CD4-positive, CD25-positive, alpha-beta regulatory T cell (primary cell): ENCODE results near the gene SGMS1. TPM values are rescaled to one million over a fixed set of nuclear protein-coding genes. Genes with fewer than 3 reads are reported as not detected.
"Not testable (repeated sequence)": the region's sequence is repeated elsewhere in the genome, so short reads cannot be mapped to it uniquely, and the experiment has no call there.

ENCODE experiments used
- ATAC-seq, 2 donors: fragments of 150-1000 bp; cut with Tn5 transposase; one replicate each; pipeline ENCODE4 v1.10.0; 2021; ENCODE audit warnings: low read depth in 2 of 2, moderate number of reproducible peaks in 2 of 2, moderate library complexity in 1 of 2
- DNase-seq, 3 donors: peaks; one replicate each; pipeline versions ENCODE4 v3.0.0 to v3.0.0-alpha.2; 2012 to 2022; ENCODE audit warnings: mixed read lengths in 1 of 3
- H3K27ac ChIP-seq: one replicate; pipeline ENCODE4 v1.7.0; 2013; ENCODE audit warnings: mild to moderate bottlenecking, low read length; ENCODE audit not compliant: insufficient read depth, poor library complexity, severe bottlenecking
- H3K27me3 ChIP-seq: one replicate; pipeline ENCODE4 v1.7.0; 2013; ENCODE audit warnings: low read length; ENCODE audit not compliant: control insufficient read depth, insufficient read depth
- H3K36me3 ChIP-seq: one replicate; pipeline ENCODE4 v1.7.0; 2013; ENCODE audit warnings: mild to moderate bottlenecking, low read length, moderate library complexity; ENCODE audit not compliant: control insufficient read depth, insufficient read depth
- H3K4me1 ChIP-seq: 2 replicates; pipeline ENCODE4 v1.7.0; 2013; ENCODE audit warnings: mild to moderate bottlenecking, low read length; ENCODE audit not compliant: insufficient read depth, control insufficient read depth, poor library complexity, severe bottlenecking
- H3K4me3 ChIP-seq: one replicate; pipeline ENCODE4 v1.7.0; 2013; ENCODE audit warnings: low read depth, mild to moderate bottlenecking, low read length, moderate library complexity
- H3K9me3 ChIP-seq, 2 experiments: 1 replicate in 1 of 2; 2 replicates in 1 of 2; pipeline ENCODE4 v1.7.0; 2013; ENCODE audit warnings: low read length in 2 of 2, mild to moderate bottlenecking in 1 of 2, moderate library complexity in 1 of 2; ENCODE audit not compliant: control insufficient read depth in 2 of 2
- H3K27ac Mint-ChIP-seq, 3 donors: one replicate each; pipeline ENCODE4 v1.8.0; 2020 to 2022; ENCODE audit warnings: mild to moderate bottlenecking in 3 of 3, mixed read lengths in 3 of 3, moderate library complexity in 2 of 3
- H3K27me3 Mint-ChIP-seq: one replicate; pipeline ENCODE4 v1.8.0; 2022; ENCODE audit warnings: mild to moderate bottlenecking, mixed read lengths
- H3K36me3 Mint-ChIP-seq: one replicate; pipeline ENCODE4 v1.8.0; 2020; ENCODE audit warnings: mixed read lengths
- H3K4me1 Mint-ChIP-seq, 4 donors: one replicate each; pipeline ENCODE4 v1.8.0; 2020 to 2022; ENCODE audit warnings: mixed read lengths in 4 of 4, mild to moderate bottlenecking in 1 of 4
- H3K4me3 Mint-ChIP-seq, 4 donors: one replicate each; pipeline ENCODE4 v1.8.0; 2020 to 2022; ENCODE audit warnings: mild to moderate bottlenecking in 4 of 4, mixed read lengths in 4 of 4, moderate library complexity in 3 of 4
- H3K9me3 Mint-ChIP-seq, 7 donors: one replicate each; pipeline ENCODE4 v1.8.0; 2020 to 2022; ENCODE audit warnings: mixed read lengths in 7 of 7, mild to moderate bottlenecking in 3 of 7, moderate library complexity in 2 of 7
- polyA plus RNA-seq, 4 donors: library from polyadenylated mRNA; unstranded; fragments of 300-500 nt; fragmentation: Illumina TruSeq; gene quantifications; one replicate each; pipeline ENCODE4 v1.2.3, GENCODE V29; 2021
- total RNA-seq: library from RNA; stranded (reverse); gene quantifications from one replicate; pipeline ENCODE4 v1.2.3, GENCODE V29; 2022

Gene SGMS1
- total and polyA plus RNA-seq, 5 donors from 2014 or later: 25.7 to 241 (median 33.0) TPM

DNA sequence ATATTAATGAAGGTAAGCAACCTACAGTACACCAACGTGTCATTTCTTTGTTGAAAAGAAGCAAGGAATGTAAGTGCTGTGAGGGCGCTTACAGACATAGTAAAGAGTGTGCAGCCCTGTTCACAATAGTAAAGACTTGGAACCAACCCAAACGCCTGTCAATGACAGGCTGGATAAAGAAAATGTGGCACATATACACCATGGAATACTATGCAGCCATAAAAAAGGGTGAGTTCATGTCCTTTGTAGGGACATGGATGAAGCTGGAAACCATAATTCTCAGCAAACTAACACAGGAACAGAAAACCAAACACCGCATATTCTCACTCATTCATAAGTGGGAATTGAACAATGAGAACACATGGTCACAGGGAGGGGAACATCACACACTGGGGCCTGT is 55.0 kb downstream of the SGMS1 start:
- Mint-ChIP-seq H3K4me1 (peaks cover 28 to 57% (median 41%) of the 10 kb centered on the region in 4 donors), H3K27ac (peak overlapping the region in 1 of 3 donors; percentile 26)
- ATAC-seq, H3K9me3 ChIP-seq, H3K27me3 ChIP-seq, H3K4me3 ChIP-seq, H3K36me3 Mint-ChIP-seq, H3K36me3 ChIP-seq, H3K9me3 Mint-ChIP-seq, DNase-seq, H3K27me3 Mint-ChIP-seq, H3K27ac ChIP-seq, H3K4me3 Mint-ChIP-seq: not testable (repeated sequence)
- peaks cover 16% of the 10 kb centered on the region for H3K4me1 ChIP-seq

- H3K4me3 Mint-ChIP-seq: no peak overlapping the region
- DNase-seq (no peak), ATAC-seq (no peak)
- Histone ChIP-seq H3K4me1 (peaks cover 10% of the 10 kb centered on the region), H3K36me3 (no peaks in the 10 kb centered on the region), H3K27me3 (no peaks in the 10 kb centered on the region), H3K4me3 (no peak overlapping the region), H3K27ac (no peak overlapping the region), H3K9me3 (no peaks in the 10 kb centered on the region)
- peaks cover 12% of the 10 kb centered on the region for H3K36me3 Mint-ChIP-seq
- H3K4me1 Mint-ChIP-seq: peaks cover 16 to 50% (median 28%) of the 10 kb centered on the region in 4 donors
- no peaks in the 10 kb centered on the region for H3K9me3 Mint-ChIP-seq
- H3K27me3 Mint-ChIP-seq: no peaks in the 10 kb centered on the region
- no peak overlapping the region for H3K27ac Mint-ChIP-seq
These were observed 56.4 kb downstream of the SGMS1 start for GRCh38 chr10:50567384-50567783.

DNA sequence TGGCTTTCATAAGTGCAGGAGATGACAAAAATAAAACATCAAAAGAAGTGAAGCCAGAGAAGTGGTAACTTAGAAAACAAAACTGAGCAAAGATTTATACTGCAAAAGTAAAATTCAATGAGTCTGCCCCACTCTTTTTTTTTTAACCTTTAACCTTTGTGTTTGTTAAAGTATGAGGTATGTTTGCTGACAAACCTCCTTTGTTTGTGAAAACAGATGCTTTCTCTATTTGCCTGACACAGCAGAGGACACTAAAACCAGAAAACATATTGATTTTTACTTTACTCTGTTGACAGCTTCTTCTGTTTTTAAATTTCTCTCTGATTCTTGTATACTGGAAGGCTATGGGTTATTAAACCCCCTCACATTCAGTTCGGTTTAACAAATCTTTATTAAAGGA is 57.6 kb downstream of the SGMS1 start:
- no peaks in the 10 kb centered on the region for H3K27me3 ChIP-seq
- ATAC-seq (no peak), DNase-seq (no peak)
- peak overlapping the region in 1 of 3 donors; percentile 12 for H3K27ac Mint-ChIP-seq
- peaks cover 12% of the 10 kb centered on the region for H3K36me3 Mint-ChIP-seq
- H3K36me3 ChIP-seq: no peaks in the 10 kb centered on the region
- no peak overlapping the region for H3K4me3 ChIP-seq
- peaks cover 8% of the 10 kb centered on the region for H3K4me1 ChIP-seq
- peak overlapping the region in 1 of 4 donors; percentile 16 for H3K4me3 Mint-ChIP-seq
- H3K27me3 Mint-ChIP-seq: no peaks in the 10 kb centered on the region
- H3K27ac ChIP-seq: no peak overlapping the region
- H3K9me3 Mint-ChIP-seq: no peaks in the 10 kb centered on the region
- no peaks in the 10 kb centered on the region for H3K9me3 ChIP-seq
- H3K4me1 Mint-ChIP-seq: peaks cover 24 to 50% (median 30%) of the 10 kb centered on the region in 4 donors

DNA sequence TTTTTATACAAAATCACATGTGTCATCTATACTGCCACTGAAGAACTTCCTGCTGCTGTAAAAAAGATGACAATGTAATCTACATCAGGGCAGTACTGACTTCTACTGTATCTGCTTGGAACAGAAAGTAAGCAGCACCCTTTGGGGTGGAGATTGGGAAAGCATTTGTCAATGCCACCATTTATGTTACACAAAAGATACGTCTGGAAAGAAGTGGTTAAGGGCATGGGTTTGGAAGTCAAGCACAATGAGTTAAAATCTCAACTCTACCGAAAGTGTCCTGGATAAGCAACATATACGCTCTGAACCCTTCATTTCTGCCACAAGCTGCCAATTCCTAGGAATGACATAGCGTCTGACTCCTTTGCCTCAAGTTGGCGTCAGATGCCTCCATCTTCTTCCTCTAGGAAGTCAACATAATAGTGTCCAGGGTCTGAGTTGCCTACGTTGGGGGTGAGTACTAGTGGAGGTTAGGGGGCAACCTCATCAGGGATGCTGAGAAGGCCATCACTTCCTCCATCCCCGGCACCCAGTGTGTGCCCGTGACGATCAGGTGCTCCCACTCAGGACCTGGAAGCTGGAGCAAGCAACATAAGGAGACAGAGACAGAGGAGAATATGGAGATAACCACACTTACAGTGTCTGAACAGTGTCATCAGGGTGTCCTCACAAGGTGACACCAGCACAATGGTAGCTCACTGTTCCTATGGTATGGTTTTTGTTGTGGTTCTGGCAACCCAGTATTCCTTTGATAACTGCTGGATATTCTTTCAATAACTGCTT is 58.3 kb downstream of the SGMS1 start:
- no peak overlapping the region for H3K4me3 ChIP-seq
- ATAC-seq: no peak
- H3K36me3 ChIP-seq: no peaks in the 10 kb centered on the region
- Mint-ChIP-seq H3K4me3 (peak overlapping the region in 1 of 4 donors; percentile 16), H3K27me3 (no peaks in the 10 kb centered on the region), H3K36me3 (peaks cover 12% of the 10 kb centered on the region), H3K4me1 (peaks cover 24 to 49% (median 29%) of the 10 kb centered on the region in 4 donors), H3K27ac (no peak overlapping the region), H3K9me3 (no peaks in the 10 kb centered on the region)
- no peaks in the 10 kb centered on the region for H3K9me3 ChIP-seq
- H3K4me1 ChIP-seq: peaks cover 8% of the 10 kb centered on the region
- H3K27ac ChIP-seq: no peak overlapping the region
- no peaks in the 10 kb centered on the region for H3K27me3 ChIP-seq
- no peak for DNase-seq

DNA sequence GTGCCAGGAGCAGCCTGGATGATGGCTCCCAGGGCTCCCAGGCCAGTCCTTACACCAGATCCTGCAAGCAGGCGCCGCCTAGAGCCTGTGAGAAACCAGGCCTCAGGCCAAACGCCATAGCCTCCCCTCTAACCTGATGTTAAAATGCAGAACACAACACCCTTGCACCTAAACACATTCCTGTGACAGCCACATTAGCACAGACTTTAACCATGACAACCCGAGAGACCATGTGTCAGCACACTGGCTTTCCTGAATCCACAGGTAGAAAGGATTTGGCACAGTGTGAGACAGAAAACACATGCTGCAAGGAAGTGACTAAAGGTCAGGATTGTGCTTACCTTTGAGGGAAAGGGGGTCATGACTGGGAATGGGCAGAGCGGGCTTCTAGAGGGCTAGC is 59.9 kb downstream of the SGMS1 start:
- Mint-ChIP-seq H3K4me3 (no peak overlapping the region), H3K36me3 (peaks cover 10% of the 10 kb centered on the region), H3K27me3 (no peaks in the 10 kb centered on the region), H3K4me1 (peaks cover 24 to 49% (median 27%) of the 10 kb centered on the region in 4 donors), H3K27ac (no peak overlapping the region), H3K9me3 (no peaks in the 10 kb centered on the region)
- Histone ChIP-seq H3K36me3 (no peaks in the 10 kb centered on the region), H3K9me3 (no peaks in the 10 kb centered on the region), H3K4me1 (peaks cover 8% of the 10 kb centered on the region), H3K4me3 (no peak overlapping the region), H3K27me3 (no peaks in the 10 kb centered on the region), H3K27ac (no peak overlapping the region)
- DNase-seq (no peak), ATAC-seq (no peak)

- no peaks in the 10 kb centered on the region for H3K27me3 Mint-ChIP-seq
- Histone ChIP-seq H3K9me3 (no peaks in the 10 kb centered on the region), H3K27ac (no peak overlapping the region), H3K27me3 (no peaks in the 10 kb centered on the region), H3K4me1 (peaks cover 11% of the 10 kb centered on the region), H3K36me3 (no peaks in the 10 kb centered on the region), H3K4me3 (no peak overlapping the region)
- H3K27ac Mint-ChIP-seq: peak overlapping the region in 2 of 3 donors; percentile 32 to 38
- peaks cover 4% of the 10 kb centered on the region for H3K36me3 Mint-ChIP-seq
- ATAC-seq (peak in 1 of 2 donors; percentile 28), DNase-seq (peak in 1 of 3 donors; percentile 28)
- H3K4me3 Mint-ChIP-seq: no peak overlapping the region
- peaks cover 26 to 53% (median 34%) of the 10 kb centered on the region in 4 donors for H3K4me1 Mint-ChIP-seq
- no peaks in the 10 kb centered on the region for H3K9me3 Mint-ChIP-seq
These were observed 61.9 kb downstream of the SGMS1 start for GRCh38 chr10:50561816-50562215.

DNA sequence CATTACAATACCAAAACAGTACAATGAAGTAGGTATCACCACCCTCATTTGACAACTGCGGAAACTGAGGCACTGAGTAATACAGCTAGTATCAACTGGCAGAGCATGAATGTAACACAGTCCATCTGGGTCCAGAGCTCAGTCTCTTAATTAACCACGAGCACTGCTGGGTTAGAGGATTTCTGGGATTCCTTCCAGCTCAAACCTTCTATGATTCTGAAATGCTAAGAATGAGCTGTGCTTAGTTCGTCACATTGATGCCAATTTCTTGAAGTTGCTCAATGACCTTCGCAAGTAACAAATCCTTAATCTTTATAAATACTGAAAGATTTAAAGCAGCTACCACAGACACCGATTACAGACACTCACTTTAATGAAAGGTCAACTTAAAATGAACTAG is 62.5 kb downstream of the SGMS1 start:
- Histone ChIP-seq H3K4me3 (no peak overlapping the region), H3K9me3 (no peaks in the 10 kb centered on the region), H3K27me3 (no peaks in the 10 kb centered on the region), H3K36me3 (peaks cover 2% of the 10 kb centered on the region), H3K4me1 (peaks cover 11% of the 10 kb centered on the region), H3K27ac (no peak overlapping the region)
- ATAC-seq (no peak), DNase-seq (no peak)
- Mint-ChIP-seq H3K27ac (peak overlapping the region in 1 of 3 donors; percentile 38), H3K9me3 (no peaks in the 10 kb centered on the region), H3K4me3 (no peak overlapping the region), H3K36me3 (peaks cover 6% of the 10 kb centered on the region), H3K4me1 (peaks cover 21 to 52% (median 35%) of the 10 kb centered on the region in 4 donors), H3K27me3 (no peaks in the 10 kb centered on the region)

DNA sequence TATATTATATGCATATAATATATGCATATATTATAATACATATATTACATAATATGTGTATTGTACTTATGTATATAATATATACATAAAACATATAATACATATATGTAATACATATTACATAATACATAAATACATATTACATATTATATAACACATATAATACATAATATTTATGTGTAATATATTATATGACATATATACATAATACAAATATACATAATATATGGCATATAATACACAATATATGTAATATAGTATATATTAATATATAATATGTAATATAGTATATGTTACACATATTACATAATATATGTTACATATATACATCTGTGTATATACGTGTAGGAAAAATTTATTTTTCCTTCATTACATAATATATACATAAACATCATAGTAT is 63.4 kb downstream of the SGMS1 start:
- peaks cover 2% of the 10 kb centered on the region for H3K36me3 ChIP-seq
- H3K4me1 Mint-ChIP-seq: peaks cover 20 to 50% (median 40%) of the 10 kb centered on the region in 4 donors
- H3K9me3 Mint-ChIP-seq: no peaks in the 10 kb centered on the region
- no peaks in the 10 kb centered on the region for H3K27me3 ChIP-seq
- peaks cover 7% of the 10 kb centered on the region for H3K4me1 ChIP-seq
- no peaks in the 10 kb centered on the region for H3K9me3 ChIP-seq
- H3K36me3 Mint-ChIP-seq: peaks cover 8% of the 10 kb centered on the region
- ATAC-seq: no peak
- DNase-seq: no peak
- no peak overlapping the region for H3K4me3 Mint-ChIP-seq
- H3K27ac ChIP-seq: no peak overlapping the region
- H3K27ac Mint-ChIP-seq: no peak overlapping the region
- H3K4me3 ChIP-seq: no peak overlapping the region
- H3K27me3 Mint-ChIP-seq: no peaks in the 10 kb centered on the region
